ENCODE measurements around the gene TOPORS.
A peak's percentile ranks its signal among the peaks of the same experiment; 100 is the strongest.
"Not testable (repeated sequence)": the region's sequence is repeated elsewhere in the genome, so short reads cannot be mapped to it uniquely, and the experiment has no call there.

The TOPORS gene

GRCh38 chr9:32552172-32552872, at the start of gene TOPORS, which contains the start of gene SMIM27:
TSS of gene TOPORS (minus strand) at chr9:32552586. CDS start at chr9:32552436, 150 bp downstream.
TSS of gene SMIM27 (plus strand) at chr9:32552327. CDS start at chr9:32552435, 108 bp downstream.
- peak within 1 kb of the TSS; percentile 97 for H3K27ac ChIP-seq
- TF ChIP-seq, protein P1, sequence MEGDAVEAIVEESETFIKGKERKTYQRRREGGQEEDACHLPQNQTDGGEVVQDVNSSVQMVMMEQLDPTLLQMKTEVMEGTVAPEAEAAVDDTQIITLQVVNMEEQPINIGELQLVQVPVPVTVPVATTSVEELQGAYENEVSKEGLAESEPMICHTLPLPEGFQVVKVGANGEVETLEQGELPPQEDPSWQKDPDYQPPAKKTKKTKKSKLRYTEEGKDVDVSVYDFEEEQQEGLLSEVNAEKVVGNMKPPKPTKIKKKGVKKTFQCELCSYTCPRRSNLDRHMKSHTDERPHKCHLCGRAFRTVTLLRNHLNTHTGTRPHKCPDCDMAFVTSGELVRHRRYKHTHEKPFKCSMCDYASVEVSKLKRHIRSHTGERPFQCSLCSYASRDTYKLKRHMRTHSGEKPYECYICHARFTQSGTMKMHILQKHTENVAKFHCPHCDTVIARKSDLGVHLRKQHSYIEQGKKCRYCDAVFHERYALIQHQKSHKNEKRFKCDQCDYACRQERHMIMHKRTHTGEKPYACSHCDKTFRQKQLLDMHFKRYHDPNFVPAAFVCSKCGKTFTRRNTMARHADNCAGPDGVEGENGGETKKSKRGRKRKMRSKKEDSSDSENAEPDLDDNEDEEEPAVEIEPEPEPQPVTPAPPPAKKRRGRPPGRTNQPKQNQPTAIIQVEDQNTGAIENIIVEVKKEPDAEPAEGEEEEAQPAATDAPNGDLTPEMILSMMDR (IDR thresholded peaks at IDR 0.05; ENCODE audit: low read depth, low read length), result no peak
- DNase-seq, result peak; percentile 90
- no peaks in the 10 kb centered on the region for H3K9me3 ChIP-seq (ENCODE audit: severe bottlenecking)
- peak within 1 kb of the TSS; percentile 75 for H3K4me3 ChIP-seq (ENCODE audit: low read depth, low read length)
- H3K36me3 ChIP-seq, result peaks cover 18% of the 10 kb centered on the region
- no peaks in the 10 kb centered on the region for H3K27me3 ChIP-seq (ENCODE audit: insufficient read depth, low read depth, severe bottlenecking)

DNA sequence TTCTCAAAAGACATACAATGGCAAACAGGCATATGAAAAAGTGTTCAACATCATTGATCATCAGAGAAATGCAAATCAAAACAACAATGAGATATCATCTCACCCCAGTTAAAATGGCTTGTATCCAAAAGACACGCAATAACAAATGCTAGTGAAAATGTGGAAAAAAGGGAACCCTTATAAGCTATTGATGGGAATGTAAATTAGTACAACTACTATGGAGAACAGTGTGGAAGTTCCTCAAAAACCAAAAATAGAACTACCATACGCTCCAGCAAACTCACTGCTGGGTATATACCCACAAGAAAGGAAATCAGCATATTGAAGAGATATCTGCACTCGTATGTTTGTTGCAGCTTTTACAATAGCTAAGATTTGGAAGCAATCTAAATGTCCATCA, 46.6 kb upstream of the TOPORS start:
- not testable (repeated sequence) for H3K27ac ChIP-seq; DNase-seq; H3K27me3 ChIP-seq (ENCODE audit: insufficient read depth, low read depth, severe bottlenecking); H3K4me3 ChIP-seq (ENCODE audit: low read depth, low read length); H3K36me3 ChIP-seq; H3K9me3 ChIP-seq (ENCODE audit: severe bottlenecking)

DNA sequence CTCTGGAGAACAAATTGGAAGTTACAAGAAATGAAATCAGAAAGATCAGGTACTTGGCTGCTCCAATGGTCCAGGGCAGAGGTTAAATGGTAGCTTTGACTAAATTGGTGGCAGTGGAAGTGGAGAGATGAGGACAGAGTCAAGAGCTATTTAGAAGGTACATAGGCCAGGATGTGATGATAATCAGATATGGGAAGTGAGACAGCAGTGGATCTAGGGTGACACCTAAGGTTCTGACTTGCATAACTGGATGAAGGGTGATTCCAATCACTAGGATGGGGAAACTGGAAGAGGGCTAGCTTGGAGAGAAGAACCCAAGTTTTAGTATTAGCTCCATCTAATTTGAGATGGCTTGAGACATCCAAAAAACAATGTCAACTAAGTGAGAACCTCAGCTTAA, 44.5 kb upstream of the TOPORS start:
- DNase-seq, result no peak
- Histone ChIP-seq H3K36me3 (no peaks in the 10 kb centered on the region), H3K27me3 (ENCODE audit: insufficient read depth, low read depth, severe bottlenecking) (no peaks in the 10 kb centered on the region), H3K27ac (no peak overlapping the region), H3K4me3 (ENCODE audit: low read depth, low read length) (no peak overlapping the region), H3K9me3 (ENCODE audit: severe bottlenecking) (no peaks in the 10 kb centered on the region)
- TF ChIP-seq, protein P1 (IDR thresholded peaks at IDR 0.05; ENCODE audit: low read depth, low read length), result no peak

DNA sequence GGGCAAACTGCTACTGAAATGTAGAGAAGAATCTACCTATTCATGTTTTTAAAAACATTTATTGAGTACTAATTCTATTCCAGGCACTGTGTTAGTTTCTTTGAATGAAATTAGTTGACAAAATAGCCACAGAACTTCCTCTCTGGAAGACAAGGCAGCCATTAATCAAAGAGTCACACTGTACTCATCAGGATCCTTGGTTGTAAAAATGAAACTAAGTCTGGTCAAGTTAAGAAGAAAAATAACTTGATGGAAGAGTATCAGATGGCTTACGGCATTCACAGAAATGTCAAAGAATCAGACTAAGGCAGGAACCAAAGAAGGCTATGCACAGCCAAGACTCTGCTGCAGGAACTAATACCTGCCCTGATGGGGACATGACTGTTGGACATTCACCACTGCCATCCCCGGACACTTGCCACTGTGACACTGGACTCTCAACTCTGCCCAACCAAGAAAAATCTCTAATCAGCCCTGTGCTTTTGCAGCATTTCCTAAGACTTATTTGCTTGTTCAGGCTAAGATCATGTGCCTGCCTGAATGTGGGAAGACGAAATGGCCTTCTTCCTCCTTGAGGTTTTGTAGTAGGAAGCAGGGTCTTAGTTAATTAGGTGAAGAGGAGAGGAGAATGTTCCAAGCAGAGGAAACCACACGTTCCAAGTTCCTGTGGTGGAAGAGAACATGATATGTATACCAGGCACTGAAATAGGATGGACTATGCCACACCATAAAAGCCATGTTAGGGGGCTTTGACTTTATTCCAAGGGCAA, 43.9 kb upstream of the TOPORS start:
- H3K27me3 ChIP-seq (ENCODE audit: insufficient read depth, low read depth, severe bottlenecking), result no peaks in the 10 kb centered on the region
- no peak overlapping the region for H3K4me3 ChIP-seq (ENCODE audit: low read depth, low read length)
- TF ChIP-seq, protein P1 (IDR thresholded peaks at IDR 0.05; ENCODE audit: low read depth, low read length), result no peak
- no peaks in the 10 kb centered on the region for H3K36me3 ChIP-seq
- DNase-seq, result no peak
- no peak overlapping the region for H3K27ac ChIP-seq
- H3K9me3 ChIP-seq (ENCODE audit: severe bottlenecking), result no peaks in the 10 kb centered on the region

GRCh38 chr9:32590898-32591297, 38.5 kb upstream of the TOPORS start:
- Histone ChIP-seq H3K4me3 (ENCODE audit: low read depth, low read length) (no peak overlapping the region), H3K9me3 (ENCODE audit: severe bottlenecking) (no peaks in the 10 kb centered on the region), H3K27ac (no peak overlapping the region), H3K27me3 (ENCODE audit: insufficient read depth, low read depth, severe bottlenecking) (peaks cover 10% of the 10 kb centered on the region), H3K36me3 (no peaks in the 10 kb centered on the region)
- DNase-seq, result no peak
- TF ChIP-seq, protein P1 (IDR thresholded peaks at IDR 0.05; ENCODE audit: low read depth, low read length), result no peak

DNA sequence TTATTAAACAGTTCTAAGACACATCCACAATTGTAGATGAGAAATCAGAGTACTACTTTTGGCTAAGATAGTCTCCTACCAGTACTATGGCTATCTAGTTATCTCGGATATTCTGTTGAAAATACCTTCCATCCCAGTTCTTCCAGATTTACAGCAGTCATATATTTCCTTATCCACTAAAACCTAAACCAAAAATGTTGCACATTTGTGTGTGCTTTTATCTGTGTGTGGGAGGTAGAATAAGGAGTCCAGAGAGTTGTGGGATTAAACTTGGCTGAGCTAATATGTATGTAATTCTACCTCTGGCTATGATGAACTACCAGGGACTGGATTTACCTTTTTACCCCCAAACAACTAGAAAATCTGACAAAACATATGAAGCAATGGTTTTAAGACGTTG, 38.1 kb upstream of the TOPORS start:
- no peak for DNase-seq
- H3K9me3 ChIP-seq (ENCODE audit: severe bottlenecking), result no peaks in the 10 kb centered on the region
- no peaks in the 10 kb centered on the region for H3K36me3 ChIP-seq
- no peak overlapping the region for H3K4me3 ChIP-seq (ENCODE audit: low read depth, low read length)
- TF ChIP-seq, protein P1 (IDR thresholded peaks at IDR 0.05; ENCODE audit: low read depth, low read length), result no peak
- peaks cover 14% of the 10 kb centered on the region for H3K27me3 ChIP-seq (ENCODE audit: insufficient read depth, low read depth, severe bottlenecking)
- no peak overlapping the region for H3K27ac ChIP-seq
